Endothelial cell (in vitro differentiated cells): ENCODE measurements around the gene PODXL. TPM values are rescaled to one million over a fixed set of nuclear protein-coding genes. Genes with fewer than 3 reads are reported as not detected.
"Not testable (repeated sequence)": the region's sequence is repeated elsewhere in the genome, so short reads cannot be mapped to it uniquely, and the experiment has no call there.

Source experiments
- DNase-seq: peaks from one replicate; pipeline ENCODE4 v3.0.0; 2021; ENCODE audit warnings: low spot score
- H3K27ac Mint-ChIP-seq: one replicate; pipeline ENCODE4 v1.8.0; 2021; ENCODE audit warnings: mixed read lengths, inconsistent platforms; ENCODE audit not compliant: unreplicated experiment
- H3K27me3 Mint-ChIP-seq: one replicate; pipeline ENCODE4 v1.8.0; 2021; ENCODE audit warnings: mild to moderate bottlenecking, moderate library complexity, mixed read lengths, inconsistent platforms; ENCODE audit not compliant: unreplicated experiment
- H3K36me3 Mint-ChIP-seq: one replicate; pipeline ENCODE4 v1.8.0; 2021; ENCODE audit warnings: mild to moderate bottlenecking, low read depth, mixed read lengths, inconsistent platforms; ENCODE audit not compliant: unreplicated experiment
- H3K4me1 Mint-ChIP-seq: one replicate; pipeline ENCODE4 v1.8.0; 2021; ENCODE audit warnings: mild to moderate bottlenecking, mixed read lengths, inconsistent platforms; ENCODE audit not compliant: unreplicated experiment
- H3K4me3 Mint-ChIP-seq: one replicate; pipeline ENCODE4 v1.8.0; 2021; ENCODE audit warnings: mild to moderate bottlenecking, mixed read lengths, inconsistent platforms; ENCODE audit not compliant: unreplicated experiment
- H3K9me3 Mint-ChIP-seq: one replicate; pipeline ENCODE4 v1.8.0; 2021; ENCODE audit warnings: mixed read lengths, inconsistent platforms; ENCODE audit not compliant: unreplicated experiment
- total RNA-seq: library from RNA; stranded (reverse); fragmentation: NEBNext Ultra II Directional; extraction: Animal tissue kit (Norgen Biotek cat#: 25700); gene quantifications from one replicate; pipeline ENCODE4 v1.2.1, GENCODE V29; 2021; ENCODE audit not compliant: unreplicated experiment
- TF ChIP-seq, protein P1 (sequence below): fragments of 200-600 bp; sonication (generic); IDR thresholded peaks from one replicate; pipeline ENCODE4 v1.5.0; 2021; ENCODE audit warnings: antibody characterized with exemption; ENCODE audit not compliant: unreplicated experiment

PODXL gene
- total RNA-seq, 1 donor from 2014 or later: 302 TPM

GRCh38 chr7:131524115-131524514, 32.3 kb downstream of the PODXL start:
- H3K27ac Mint-ChIP-seq: peak overlapping the region; percentile 68

DNA sequence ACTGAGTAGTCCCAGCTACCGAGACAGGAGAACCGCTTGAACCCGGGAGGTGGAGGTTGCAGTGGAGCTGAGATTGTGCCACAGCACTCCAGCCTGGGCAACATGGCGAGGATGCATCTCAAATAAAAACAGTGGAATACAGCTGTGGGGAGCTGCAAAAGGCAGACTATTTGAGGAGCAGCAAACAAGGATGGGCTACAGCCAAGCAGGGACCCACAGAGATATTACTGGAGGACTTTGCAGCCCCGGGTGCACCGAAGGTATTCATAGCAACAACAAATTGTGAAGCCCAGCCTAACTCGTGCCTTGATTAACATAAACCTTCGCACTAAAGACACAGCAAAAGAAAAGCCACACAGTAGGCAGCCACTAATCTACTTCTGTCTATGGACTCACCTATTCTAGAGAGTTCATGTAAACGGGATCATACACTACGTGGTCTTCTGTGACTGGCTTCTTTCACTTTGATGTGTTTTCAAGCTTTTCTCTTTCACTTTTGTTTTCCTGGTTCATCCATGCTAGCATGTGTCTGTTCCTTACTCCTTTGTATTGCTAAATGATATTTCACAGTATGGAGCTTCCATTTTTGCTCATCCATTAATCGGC, 34.0 kb downstream of the PODXL start:
- H3K4me3 Mint-ChIP-seq: no peak overlapping the region
- TF ChIP-seq, protein P1, sequence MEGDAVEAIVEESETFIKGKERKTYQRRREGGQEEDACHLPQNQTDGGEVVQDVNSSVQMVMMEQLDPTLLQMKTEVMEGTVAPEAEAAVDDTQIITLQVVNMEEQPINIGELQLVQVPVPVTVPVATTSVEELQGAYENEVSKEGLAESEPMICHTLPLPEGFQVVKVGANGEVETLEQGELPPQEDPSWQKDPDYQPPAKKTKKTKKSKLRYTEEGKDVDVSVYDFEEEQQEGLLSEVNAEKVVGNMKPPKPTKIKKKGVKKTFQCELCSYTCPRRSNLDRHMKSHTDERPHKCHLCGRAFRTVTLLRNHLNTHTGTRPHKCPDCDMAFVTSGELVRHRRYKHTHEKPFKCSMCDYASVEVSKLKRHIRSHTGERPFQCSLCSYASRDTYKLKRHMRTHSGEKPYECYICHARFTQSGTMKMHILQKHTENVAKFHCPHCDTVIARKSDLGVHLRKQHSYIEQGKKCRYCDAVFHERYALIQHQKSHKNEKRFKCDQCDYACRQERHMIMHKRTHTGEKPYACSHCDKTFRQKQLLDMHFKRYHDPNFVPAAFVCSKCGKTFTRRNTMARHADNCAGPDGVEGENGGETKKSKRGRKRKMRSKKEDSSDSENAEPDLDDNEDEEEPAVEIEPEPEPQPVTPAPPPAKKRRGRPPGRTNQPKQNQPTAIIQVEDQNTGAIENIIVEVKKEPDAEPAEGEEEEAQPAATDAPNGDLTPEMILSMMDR: no peak
- no peaks in the 10 kb centered on the region for H3K27me3 Mint-ChIP-seq
- no peaks in the 10 kb centered on the region for H3K9me3 Mint-ChIP-seq
- H3K27ac Mint-ChIP-seq: peak overlapping the region; percentile 80
- H3K36me3 Mint-ChIP-seq: peaks cover 10% of the 10 kb centered on the region
- no peak for DNase-seq
- peaks cover 75% of the 10 kb centered on the region for H3K4me1 Mint-ChIP-seq

More at GRCh38 chr7:131524115-131524514, 32.3 kb downstream of the PODXL start:
- H3K27me3 Mint-ChIP-seq: peaks cover 5% of the 10 kb centered on the region
- peaks cover 12% of the 10 kb centered on the region for H3K36me3 Mint-ChIP-seq
- TF ChIP-seq, protein P1: no peak
- H3K9me3 Mint-ChIP-seq: no peaks in the 10 kb centered on the region
- DNase-seq: no peak
- peaks cover 74% of the 10 kb centered on the region for H3K4me1 Mint-ChIP-seq
- H3K4me3 Mint-ChIP-seq: peak overlapping the region; percentile 17

DNA sequence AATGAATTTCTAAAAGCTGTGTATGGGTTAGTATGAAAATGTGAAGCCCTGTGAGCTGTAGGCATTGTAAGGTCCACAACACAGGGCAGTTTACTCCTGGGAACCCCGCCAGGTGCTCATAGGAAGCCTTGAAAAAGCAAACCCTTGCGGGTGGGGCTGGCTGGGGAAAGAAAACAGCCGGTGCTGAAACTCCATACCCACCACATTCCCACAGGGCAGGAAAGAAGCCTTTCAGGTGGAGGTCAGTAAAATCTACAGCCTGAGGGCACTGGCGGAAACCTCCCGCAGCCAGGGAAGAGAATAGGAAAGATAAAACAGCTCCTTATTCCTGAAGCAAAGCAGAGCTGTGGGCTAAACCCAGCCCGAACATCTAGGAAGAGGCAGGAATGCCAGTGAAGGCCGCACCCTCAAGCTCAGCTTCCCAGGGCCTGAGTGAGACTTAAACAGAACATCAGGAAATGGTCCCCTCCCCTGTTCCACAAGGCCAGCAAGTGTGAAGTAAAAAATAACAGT, 34.7 kb downstream of the PODXL start:
- Mint-ChIP-seq H3K27ac (peak overlapping the region; percentile 80), H3K27me3 (no peaks in the 10 kb centered on the region), H3K9me3 (no peaks in the 10 kb centered on the region), H3K4me1 (peaks cover 74% of the 10 kb centered on the region), H3K4me3 (no peak overlapping the region), H3K36me3 (peaks cover 7% of the 10 kb centered on the region)
- no peak for DNase-seq
- TF ChIP-seq, protein P1: no peak

DNA sequence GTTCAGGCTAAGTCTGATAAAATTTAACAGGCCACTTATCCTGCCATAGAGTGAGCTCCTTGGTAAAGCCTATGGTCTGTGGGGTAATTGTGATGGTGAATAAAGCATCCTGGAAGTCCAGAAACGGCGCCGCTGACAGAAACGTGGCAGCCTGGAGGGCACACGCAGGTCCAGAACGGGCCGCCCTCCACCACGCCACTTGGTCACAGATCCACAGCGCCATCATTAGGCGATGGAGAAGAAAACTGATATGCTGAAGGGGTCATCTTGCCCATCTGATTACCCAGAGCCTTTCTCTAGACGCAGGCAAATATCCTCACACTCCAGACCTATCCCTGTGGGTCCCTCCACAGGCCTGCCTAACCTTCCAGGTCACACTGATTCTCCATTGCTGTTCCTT, 37.8 kb downstream of the PODXL start:
- Mint-ChIP-seq H3K27ac (peak overlapping the region; percentile 44), H3K4me1 (peaks cover 60% of the 10 kb centered on the region), H3K9me3 (no peaks in the 10 kb centered on the region), H3K27me3 (peaks cover 4% of the 10 kb centered on the region), H3K4me3 (no peak overlapping the region), H3K36me3 (peaks cover 11% of the 10 kb centered on the region)
- TF ChIP-seq, protein P1: no peak
- DNase-seq: no peak

DNA sequence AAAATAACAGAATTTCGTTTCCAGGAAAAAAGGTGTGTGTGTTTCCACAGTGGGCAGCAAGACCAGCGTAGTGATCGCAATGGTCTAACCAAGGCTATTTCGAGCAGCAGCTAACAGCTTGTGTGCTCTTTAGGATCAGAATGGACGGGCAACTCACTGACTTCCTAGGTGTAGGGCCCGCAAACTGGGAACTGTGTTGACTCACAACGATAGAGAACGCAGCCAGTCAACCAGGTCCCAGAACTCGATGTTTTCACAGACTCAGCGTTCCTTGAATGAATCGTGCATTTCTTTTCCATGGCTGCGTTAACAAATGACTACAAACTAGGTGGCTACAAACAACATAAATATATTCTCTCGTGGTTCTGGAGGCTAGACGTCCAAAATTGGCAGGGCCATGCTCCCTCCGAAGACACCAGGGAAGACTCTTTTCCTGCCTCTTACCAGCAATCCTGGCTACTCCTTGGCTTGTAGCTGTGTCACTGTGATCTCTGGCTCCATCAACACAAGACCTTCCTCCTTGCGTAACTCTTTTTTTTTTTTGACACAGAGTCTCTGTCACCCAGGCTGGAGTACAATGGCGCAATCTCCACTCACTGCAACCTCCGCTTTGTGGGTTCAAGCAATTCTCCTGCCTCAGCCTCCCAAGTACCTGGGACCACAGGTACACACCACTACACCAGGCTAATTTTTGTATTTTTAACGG, 39.1 kb downstream of the PODXL start:
- Mint-ChIP-seq H3K4me1 (peaks cover 63% of the 10 kb centered on the region), H3K36me3 (peaks cover 19% of the 10 kb centered on the region), H3K27ac (peak overlapping the region; percentile 42), H3K9me3 (no peaks in the 10 kb centered on the region), H3K4me3 (peak overlapping the region; percentile 51), H3K27me3 (peaks cover 8% of the 10 kb centered on the region)
- no peak for DNase-seq
- TF ChIP-seq, protein P1: no peak

GRCh38 chr7:131515471-131515870, 41.0 kb downstream of the PODXL start:
- peaks cover 33% of the 10 kb centered on the region for H3K36me3 Mint-ChIP-seq

More at GRCh38 chr7:131515471-131515870, 41.0 kb downstream of the PODXL start:
- H3K4me1 Mint-ChIP-seq: peaks cover 68% of the 10 kb centered on the region
- not testable (repeated sequence) for H3K27ac Mint-ChIP-seq, H3K4me3 Mint-ChIP-seq, H3K9me3 Mint-ChIP-seq, DNase-seq, H3K27me3 Mint-ChIP-seq
